Lower lobe of right lung (tissue), 2 donors: ENCODE results near the gene ATXN7. TPM values are rescaled to one million over a fixed set of nuclear protein-coding genes. Genes with fewer than 3 reads are reported as not detected.

Source experiments
- ATAC-seq, 2 donors: fragments of 200-7000 bp; cut with Tn5 transposase; one replicate each; pipeline ENCODE4 v1.9.1; 2020 to 2022; ENCODE audit warnings: mild to moderate bottlenecking in 2 of 2, moderate library complexity in 2 of 2
- DNase-seq: peaks from one replicate; pipeline ENCODE4 v3.0.0-alpha.2; 2020
- H3K27ac ChIP-seq: fragments of 200-600 bp; one replicate; pipeline ENCODE4 v1.8.0; 2022
- H3K27me3 ChIP-seq: fragments of 200-600 bp; one replicate; pipeline ENCODE4 v1.8.0; 2022; ENCODE audit warnings: low read depth
- H3K36me3 ChIP-seq: fragments of 200-600 bp; one replicate; pipeline ENCODE4 v1.8.0; 2022; ENCODE audit warnings: mild to moderate bottlenecking
- H3K4me1 ChIP-seq: fragments of 200-600 bp; one replicate; pipeline ENCODE4 v1.8.0; 2022
- H3K4me3 ChIP-seq: fragments of 200-600 bp; one replicate; pipeline ENCODE4 v1.8.0; 2022; ENCODE audit warnings: mild to moderate bottlenecking
- H3K9me3 ChIP-seq: fragments of 200-600 bp; one replicate; pipeline ENCODE4 v1.8.0; 2022
- intact Hi-C: fragments of 100-400 bp; cut with DNase I; formaldehyde crosslinking; loops from one replicate; pipeline ENCODE4 v1.11.0; 2022
- total RNA-seq: library from RNA; stranded (reverse); fragmentation: NEBNext Ultra II Directional; extraction: Animal tissue kit (Norgen Biotek cat#: 25700); gene quantifications from one replicate; pipeline ENCODE4 v1.2.1, GENCODE V29; 2021
- TF ChIP-seq, protein P1 (sequence below): fragments of 200-600 bp; IDR thresholded peaks from one replicate; pipeline ENCODE4 v1.8.0; 2022; ENCODE audit warnings: antibody characterized with exemption, mild to moderate bottlenecking
- donor health status: DM: no; HTN: yes; CAD: no; lungs with severe emphysema.

The ATXN7 gene
- total RNA-seq, 1 donor from 2014 or later = 37.3 TPM

DNA sequence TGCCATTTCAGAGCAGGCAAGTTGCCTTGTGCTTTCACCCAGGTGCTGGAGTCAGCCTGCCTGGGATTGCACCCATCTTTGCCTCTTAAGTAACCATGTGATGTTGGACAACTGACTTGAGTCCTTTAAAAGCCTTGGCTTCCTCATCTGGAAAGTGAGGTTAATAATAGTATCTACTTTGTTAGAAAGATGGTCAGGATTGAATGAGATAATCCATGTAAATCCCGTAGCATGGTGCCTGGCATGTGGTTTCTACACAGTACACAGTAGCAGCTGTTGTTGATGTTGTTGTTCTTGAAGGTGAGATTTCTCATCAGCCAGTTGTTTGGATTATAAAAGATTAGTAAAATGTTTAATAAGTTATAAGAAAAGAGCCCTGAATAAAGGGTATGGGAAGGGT, 110.8 kb downstream of the ATXN7 start:
- no peaks in the 10 kb centered on the region for H3K9me3 ChIP-seq
- H3K27ac ChIP-seq = peak overlapping the region; percentile 20
- DNase-seq = no peak
- TF ChIP-seq, protein P1, sequence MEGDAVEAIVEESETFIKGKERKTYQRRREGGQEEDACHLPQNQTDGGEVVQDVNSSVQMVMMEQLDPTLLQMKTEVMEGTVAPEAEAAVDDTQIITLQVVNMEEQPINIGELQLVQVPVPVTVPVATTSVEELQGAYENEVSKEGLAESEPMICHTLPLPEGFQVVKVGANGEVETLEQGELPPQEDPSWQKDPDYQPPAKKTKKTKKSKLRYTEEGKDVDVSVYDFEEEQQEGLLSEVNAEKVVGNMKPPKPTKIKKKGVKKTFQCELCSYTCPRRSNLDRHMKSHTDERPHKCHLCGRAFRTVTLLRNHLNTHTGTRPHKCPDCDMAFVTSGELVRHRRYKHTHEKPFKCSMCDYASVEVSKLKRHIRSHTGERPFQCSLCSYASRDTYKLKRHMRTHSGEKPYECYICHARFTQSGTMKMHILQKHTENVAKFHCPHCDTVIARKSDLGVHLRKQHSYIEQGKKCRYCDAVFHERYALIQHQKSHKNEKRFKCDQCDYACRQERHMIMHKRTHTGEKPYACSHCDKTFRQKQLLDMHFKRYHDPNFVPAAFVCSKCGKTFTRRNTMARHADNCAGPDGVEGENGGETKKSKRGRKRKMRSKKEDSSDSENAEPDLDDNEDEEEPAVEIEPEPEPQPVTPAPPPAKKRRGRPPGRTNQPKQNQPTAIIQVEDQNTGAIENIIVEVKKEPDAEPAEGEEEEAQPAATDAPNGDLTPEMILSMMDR = no peak
- no peak overlapping the region for H3K4me3 ChIP-seq
- peaks cover 100% of the 10 kb centered on the region for H3K4me1 ChIP-seq
- H3K36me3 ChIP-seq = no peaks in the 10 kb centered on the region
- ATAC-seq = no peak
- H3K27me3 ChIP-seq = no peaks in the 10 kb centered on the region
- intact Hi-C loops = no loop called here

DNA sequence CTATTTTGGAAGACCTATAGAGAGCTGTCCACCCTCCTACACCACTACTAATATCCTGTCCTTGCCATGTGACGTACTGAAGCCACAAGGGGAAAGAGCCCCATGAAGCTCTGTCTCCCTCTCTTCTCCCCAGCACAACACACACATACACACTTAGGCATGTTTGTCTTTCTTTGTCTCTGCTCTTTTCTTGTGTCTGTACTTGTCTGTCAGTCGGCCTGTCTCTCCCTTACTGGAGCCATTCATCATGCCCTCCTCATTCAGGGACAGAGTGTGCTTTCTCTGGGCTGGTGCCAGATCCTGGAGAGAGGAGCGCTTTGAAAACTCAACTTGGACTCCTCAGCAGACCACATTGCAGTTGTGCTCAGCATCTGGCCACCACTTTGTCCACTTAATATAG, 112.1 kb downstream of the ATXN7 start:
- no peak overlapping the region for H3K4me3 ChIP-seq
- TF ChIP-seq, protein P1 = no peak
- DNase-seq (no peak), ATAC-seq (peak; percentile 39 to 41)
- H3K9me3 ChIP-seq = no peaks in the 10 kb centered on the region
- H3K27me3 ChIP-seq = no peaks in the 10 kb centered on the region
- H3K4me1 ChIP-seq = peaks cover 100% of the 10 kb centered on the region
- intact Hi-C loops = no loop called here
- peaks cover 9% of the 10 kb centered on the region for H3K36me3 ChIP-seq
- H3K27ac ChIP-seq = peak overlapping the region; percentile 40

DNA sequence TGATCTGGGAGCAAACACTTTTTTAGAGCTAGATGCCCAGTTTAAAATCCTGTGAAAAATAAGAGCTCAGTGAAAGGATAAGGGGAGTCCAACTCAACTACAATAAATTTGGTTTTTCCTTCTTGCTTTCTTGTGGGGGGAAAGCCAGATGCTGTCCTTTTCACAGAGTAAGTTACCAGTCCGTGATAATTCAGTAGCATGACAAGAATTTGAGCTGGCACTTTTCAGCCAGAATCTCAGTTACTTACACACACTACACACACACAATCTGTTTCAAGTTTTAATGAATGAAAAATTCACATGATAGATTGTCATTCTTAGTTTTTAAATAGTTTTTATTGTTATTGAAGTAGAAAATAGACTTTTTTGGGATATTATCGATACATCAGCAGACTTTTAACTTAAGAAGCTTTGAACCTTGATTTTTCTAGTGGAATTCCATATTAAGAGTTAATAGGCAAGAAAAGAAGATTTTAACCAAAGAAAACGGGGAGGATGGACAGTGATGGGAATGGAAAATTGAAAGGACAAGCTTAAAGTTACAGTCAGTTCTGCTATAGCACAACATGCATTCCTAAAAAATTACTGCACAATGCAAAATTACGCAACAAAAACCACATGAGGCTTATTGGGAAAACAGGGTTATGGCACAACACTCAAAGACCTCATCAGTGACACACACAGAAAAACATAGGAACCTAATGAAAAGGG, 112.6 kb downstream of the ATXN7 start:
- peak; percentile 43 to 63 for ATAC-seq
- TF ChIP-seq, protein P1 = no peak
- no peaks in the 10 kb centered on the region for H3K27me3 ChIP-seq
- peak overlapping the region; percentile 40 for H3K27ac ChIP-seq
- peaks cover 15% of the 10 kb centered on the region for H3K36me3 ChIP-seq
- peaks cover 100% of the 10 kb centered on the region for H3K4me1 ChIP-seq
- H3K9me3 ChIP-seq = no peaks in the 10 kb centered on the region
- DNase-seq = no peak
- no peak overlapping the region for H3K4me3 ChIP-seq
- intact Hi-C loops = no loop called here

DNA sequence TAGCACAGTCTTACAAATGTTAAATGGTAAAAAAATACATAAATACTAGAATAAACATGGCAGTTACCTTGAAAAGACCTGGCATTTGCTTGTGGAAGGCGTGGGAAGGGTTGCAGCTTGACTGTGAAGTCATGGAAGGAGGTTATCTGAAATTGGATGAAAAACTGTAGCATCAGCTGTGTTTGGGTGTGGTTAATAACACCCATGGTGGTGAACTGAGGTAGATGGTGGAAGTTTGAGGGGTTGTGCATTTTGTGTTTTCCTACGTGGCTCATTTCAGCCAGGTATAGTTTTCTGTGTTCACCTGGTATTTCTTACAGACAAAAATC, 113.2 kb downstream of the ATXN7 start:
- Histone ChIP-seq H3K27ac (peak overlapping the region; percentile 40), H3K4me3 (no peak overlapping the region), H3K27me3 (no peaks in the 10 kb centered on the region), H3K4me1 (peaks cover 99% of the 10 kb centered on the region), H3K36me3 (peaks cover 19% of the 10 kb centered on the region), H3K9me3 (no peaks in the 10 kb centered on the region)
- ATAC-seq = no peak
- TF ChIP-seq, protein P1 = no peak
- intact Hi-C loops = no loop called here
- DNase-seq = no peak

DNA sequence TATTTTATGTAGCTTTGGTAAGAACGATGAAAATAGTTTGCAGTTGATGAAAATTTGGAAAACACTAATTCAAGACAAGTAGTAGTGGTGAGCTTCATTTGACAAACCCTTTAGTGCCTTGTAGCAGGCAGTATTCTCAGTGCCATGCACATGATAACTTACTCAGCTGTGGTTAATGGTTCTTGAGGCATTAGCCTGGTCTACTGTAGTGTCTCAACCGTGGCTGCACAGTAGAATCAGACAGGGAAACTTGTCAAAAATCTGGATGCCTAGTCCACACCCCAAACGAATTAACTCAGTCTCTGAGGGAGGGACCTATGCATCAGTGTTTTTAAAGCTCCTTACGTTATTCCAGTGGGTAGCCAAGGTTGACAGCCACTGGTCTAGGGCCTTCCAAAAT, 114.2 kb downstream of the ATXN7 start:
- intact Hi-C loops = no loop called here
- H3K27ac ChIP-seq = no peak overlapping the region
- peaks cover 96% of the 10 kb centered on the region for H3K4me1 ChIP-seq
- DNase-seq (no peak), ATAC-seq (no peak)
- TF ChIP-seq, protein P1 = no peak
- H3K9me3 ChIP-seq = no peaks in the 10 kb centered on the region
- H3K36me3 ChIP-seq = peaks cover 28% of the 10 kb centered on the region
- H3K4me3 ChIP-seq = no peak overlapping the region
- H3K27me3 ChIP-seq = no peaks in the 10 kb centered on the region
